Epithelial cell of esophagus (primary cell): ENCODE data around the gene ACTRT1.

Source experiments
- DNase-seq: peaks from one replicate; pipeline ENCODE4 v3.0.0; 2010; ENCODE audit warnings: low read depth
- H3K4me3 ChIP-seq: 2 replicates; pipeline ENCODE4 v1.5.1; 2011; ENCODE audit warnings: mild to moderate bottlenecking, low read length, control low read depth
- CTCF ChIP-seq: IDR thresholded peaks from 2 replicates; pipeline ENCODE4 v1.5.1; 2011; ENCODE audit warnings: low read depth, mild to moderate bottlenecking, low read length, control low read depth, inconsistent platforms; ENCODE audit not compliant: insufficient read depth; ENCODE audit errors: missing control alignments

Gene ACTRT1

DNA sequence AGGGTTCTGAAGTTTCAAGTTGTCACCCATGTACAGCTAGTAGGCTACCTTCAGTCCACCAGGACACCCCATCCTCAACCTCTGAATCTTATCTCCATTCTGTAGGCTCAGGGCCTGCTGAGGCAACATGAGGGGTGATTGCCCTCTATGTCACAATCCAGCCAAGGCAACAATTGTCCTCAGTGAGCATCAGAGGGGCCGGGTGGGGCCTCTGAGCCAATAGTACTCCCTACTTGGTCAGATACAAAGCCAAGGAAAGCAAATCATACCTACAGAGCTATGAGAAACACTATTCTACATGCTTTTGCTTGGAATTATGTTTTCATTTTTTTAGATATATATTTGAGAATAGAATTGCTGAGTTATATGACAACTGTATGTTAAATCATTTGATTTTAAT is at the start of gene ACTRT1:
Gene ACTRT1 (minus strand): TSS at position 101 of the 400 bp plus-strand sequence. CDS start 197 bp downstream, outside the sequence.
- no peak for TF ChIP-seq CTCF
- H3K4me3 ChIP-seq, result no peak within 1 kb of the TSS
- no peak for DNase-seq

- TF ChIP-seq CTCF, result no peak
- no peak for DNase-seq
- H3K4me3 ChIP-seq, result no peak overlapping the region
Measured at GRCh38 chrX:128078545-128078944, 26.3 kb upstream of the ACTRT1 start.

DNA sequence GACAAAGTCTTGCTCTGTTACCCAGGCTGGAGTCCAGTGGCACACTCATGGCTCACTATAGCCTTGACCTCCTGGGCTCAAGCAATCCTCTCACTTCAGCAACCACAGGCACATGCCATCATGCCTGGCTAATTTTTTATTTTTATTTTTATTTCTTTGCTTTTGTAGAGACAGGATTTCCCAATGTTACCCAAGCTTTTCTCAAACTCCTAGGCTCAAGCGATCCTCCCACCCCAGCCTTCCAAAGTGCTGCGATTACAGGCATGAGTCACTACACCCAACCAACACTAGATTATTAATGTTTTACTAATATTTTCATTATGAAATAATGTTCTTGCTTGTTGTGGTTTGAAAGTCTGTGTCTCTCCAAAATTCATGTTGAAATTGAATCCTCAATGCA is 5.2 kb upstream of the ACTRT1 start:
- H3K4me3 ChIP-seq, result no peak overlapping the region
- TF ChIP-seq CTCF, result no peak
- DNase-seq, result peak; percentile 0

GRCh38 chrX:128051526-128051925 is 677 bp downstream of the ACTRT1 start:
- TF ChIP-seq CTCF, result no peak
- DNase-seq, result no peak
- H3K4me3 ChIP-seq, result no peak overlapping the region

- TF ChIP-seq CTCF, result no peak
- no peak for DNase-seq
- H3K4me3 ChIP-seq, result no peak overlapping the region
Measured at GRCh38 chrX:128035318-128035717, 16.9 kb downstream of the ACTRT1 start.

GRCh38 chrX:128021566-128021965 is 30.6 kb downstream of the ACTRT1 start:
- peak; percentile 4 for DNase-seq
- TF ChIP-seq CTCF, result no peak
- H3K4me3 ChIP-seq, result no peak overlapping the region

DNA sequence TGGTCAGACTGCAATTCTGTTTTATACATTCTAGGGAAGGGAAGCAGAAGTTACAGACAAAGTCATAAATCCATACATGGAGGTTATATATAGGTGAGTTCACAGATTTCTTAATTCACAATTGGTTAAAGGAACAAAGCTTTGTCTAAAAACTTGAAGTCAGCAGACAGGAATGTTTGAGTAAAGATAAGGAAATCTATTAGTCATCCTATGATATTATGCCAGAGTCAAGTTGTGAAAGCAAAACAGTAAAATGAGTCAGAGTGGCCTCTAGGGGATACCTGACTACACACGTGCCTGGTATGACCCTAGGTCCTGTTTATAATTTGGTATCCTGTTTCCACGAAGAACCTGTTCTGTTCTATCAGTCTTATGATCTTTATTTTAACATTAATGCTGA is 31.5 kb downstream of the ACTRT1 start:
- no peak for TF ChIP-seq CTCF

More for the DNA sequence above, 31.5 kb downstream of the ACTRT1 start:
- no peak overlapping the region for H3K4me3 ChIP-seq
- peak; percentile 89 for DNase-seq
